ENCODE data around the gene CARD9. TPM values are rescaled to one million over a fixed set of nuclear protein-coding genes. Genes with fewer than 3 reads are reported as not detected.

The CARD9 gene
- total and polyA plus RNA-seq, 2 of the 4 experiments (the other 2 are of a cell fraction): 0.36 to 1.9 TPM

GRCh38 chr9:136345281-136346156 lies 27.9 kb downstream of the CARD9 start:
- no peak for DNase-seq
- in situ Hi-C loops (cut with MboI; ENCODE audit: low sequenced_read_pairs) (no loop called here), dilution Hi-C loops (cut with HindIII; ENCODE audit: low sequenced_read_pairs, unreplicated experiment) (no loop called here)
- TF ChIP-seq BHLHE40 (IDR thresholded peaks at IDR 0.05; ENCODE audit: low read depth, low read length) (no peak), CHD1 (IDR thresholded peaks at IDR 0.05; ENCODE audit: low read depth, low read length) (no peak), FOS (IDR thresholded peaks at IDR 0.05; ENCODE audit: low read depth, low read length) (no peak), CEBPB (IDR thresholded peaks at IDR 0.05; ENCODE audit: low read depth, low read length) (no peak), SMC3 (IDR thresholded peaks at IDR 0.05; ENCODE audit: low read depth, low read length) (peak; percentile 31; the same call in 1 of the 2 replicates), NFE2L2 (IDR thresholded peaks at IDR 0.05; ENCODE audit: low read depth, low read length) (no peak), MAZ (IDR thresholded peaks at IDR 0.05; ENCODE audit: borderline replicate concordance, low read depth, low read length) (no peak), ELK1 (IDR thresholded peaks at IDR 0.05; ENCODE audit: borderline replicate concordance, low read depth, low read length) (no peak), MXI1 (IDR thresholded peaks at IDR 0.05; ENCODE audit: borderline replicate concordance, low read depth, low read length) (no peak), RFX5 (IDR thresholded peaks at IDR 0.05; ENCODE audit: low read depth, low read length) (no peak), RAD21 (IDR thresholded peaks at IDR 0.05; ENCODE audit: low read length) (peak; percentile 28; the same call in 1 of the 2 replicates), CTCF (conservative IDR thresholded peaks at IDR 0.05; ENCODE audit: low read depth, low read length) (peak; percentile 37), USF2 (IDR thresholded peaks at IDR 0.05; ENCODE audit: low read depth, low read length) (no peak), RCOR1 (IDR thresholded peaks at IDR 0.05; ENCODE audit: insufficient replicate concordance, low read length) (no peak)

More at GRCh38 chr9:136345281-136346156, 27.9 kb downstream of the CARD9 start:
- Histone ChIP-seq H3K23ac (ENCODE audit: low read depth, low read length) (no peak overlapping the region), H4K91ac (ENCODE audit: insufficient read depth, low read depth, low read length) (no peak overlapping the region), H3K9ac (ENCODE audit: low read depth, low read length) (no peak overlapping the region), H3K9me3 (ENCODE audit: control insufficient read depth, insufficient read depth, low read length) (no peaks in the 10 kb centered on the region), H4K5ac (ENCODE audit: low read depth, low read length) (no peak overlapping the region), H4K20me1 (ENCODE audit: insufficient read depth, low read length) (peaks cover 58% of the 10 kb centered on the region), H3K14ac (replicated peaks; ENCODE audit: low read depth, low read length) (no peak overlapping the region), H2BK20ac (ENCODE audit: low read depth, low read length) (no peak overlapping the region), H3K4me3 (ENCODE audit: insufficient read depth, low read depth, low read length) (no peak overlapping the region), H2BK15ac (ENCODE audit: low read depth, low read length) (no peak overlapping the region), H3K18ac (ENCODE audit: low read depth, low read length) (no peak overlapping the region), H3K27me3 (ENCODE audit: control insufficient read depth, insufficient read depth, low read length) (no peaks in the 10 kb centered on the region), H2AK9ac (replicated peaks; ENCODE audit: low read depth, low read length, poor library complexity) (peak overlapping the region; percentile 65), H3K36me3 (ENCODE audit: control insufficient read depth, insufficient read depth, low read length) (peaks cover 74% of the 10 kb centered on the region), H3K4me1 (ENCODE audit: control insufficient read depth, insufficient read depth, low read length) (peaks cover 8% of the 10 kb centered on the region; the same call in 1 of the 2 replicates), H3K79me1 (ENCODE audit: low read depth in 1 of 2, low read length in 2 of 2) (peaks cover 16 to 53% of the 10 kb centered on the region in 2 experiments), H2AFZ (replicated peaks; ENCODE audit: low read length, poor library complexity) (no peak overlapping the region), H3K4me2 (ENCODE audit: low read depth, low read length) (no peak overlapping the region), H3K56ac (ENCODE audit: extremely low read depth, insufficient read depth, low read length) (no peak overlapping the region), H3K4ac (ENCODE audit: low read depth, low read length) (no peak overlapping the region), H3K27ac (ENCODE audit: insufficient read depth, low read length) (no peak overlapping the region), H2AK5ac (ENCODE audit: low read depth, low read length) (peak overlapping the region; percentile 50; the same call in 1 of the 2 replicates), H2BK5ac (ENCODE audit: low read depth, low read length, poor library complexity, severe bottlenecking) (no peak overlapping the region), H4K8ac (ENCODE audit: low read depth in 2 of 2, low read length in 2 of 2) (no peak overlapping the region), H2BK120ac (ENCODE audit: low read depth, low read length) (no peak overlapping the region), H3K9me1 (ENCODE audit: insufficient read depth, low read length) (peaks cover 4% of the 10 kb centered on the region; the same call in 1 of the 2 replicates)
- intact Hi-C loops (cut with micrococcal nuclease): no loop called here
- ChIA-PET POLR2A (ENCODE audit: unreplicated experiment) (no interaction called here), CTCF (no interaction called here)
- peak; percentile 44 for ATAC-seq (ENCODE audit: low read depth)
- BruUV-seq (replicated peaks): no TSS peak
- 71% methylated on average over 21 of the region's 43 CpGs; no CpG with 5 or more reads in 1 of the 2 experiments for WGBS, 2 experiments (ENCODE audit: extremely low coverage in 2 of 2, insufficient read length in 1 of 2)

All from IMR-90 (cell line).